C4-2B (cell line): ENCODE data around the gene EMP2.

Experiments used
- H3K27ac ChIP-seq: fragments of 450-650 bp; 2 replicates; pipeline ENCODE4 v1.5.1; 2017
- CTCF ChIP-seq: fragments of 450-650 bp; conservative IDR thresholded peaks from 2 replicates; pipeline ENCODE4 v1.5.1; 2017; ENCODE audit warnings: mild to moderate bottlenecking
- ZFX ChIP-seq: fragments of 450-650 bp; IDR thresholded peaks from 2 replicates; pipeline ENCODE4 v1.6.1; 2017

Gene EMP2

GRCh38 chr16:10575506-10576130 lies 4.8 kb downstream of the EMP2 start:
- TF ChIP-seq CTCF (no peak), ZFX (no peak)
- no peak overlapping the region for H3K27ac ChIP-seq

- TF ChIP-seq ZFX (no peak), CTCF (no peak)
- no peak overlapping the region for H3K27ac ChIP-seq
Observed at GRCh38 chr16:10572611-10573010, 7.8 kb downstream of the EMP2 start.

- TF ChIP-seq CTCF: no peak
- no peak overlapping the region for H3K27ac ChIP-seq
Observed at GRCh38 chr16:10571354-10571753, 9.0 kb downstream of the EMP2 start.

GRCh38 chr16:10569621-10570020 lies 10.8 kb downstream of the EMP2 start:
- H3K27ac ChIP-seq: no peak overlapping the region
- TF ChIP-seq ZFX: no peak
- no peak for TF ChIP-seq CTCF

GRCh38 chr16:10566613-10567012 lies 13.8 kb downstream of the EMP2 start:
- no peak for TF ChIP-seq CTCF
- no peak for TF ChIP-seq ZFX
- no peak overlapping the region for H3K27ac ChIP-seq

- TF ChIP-seq ZFX (no peak), CTCF (no peak)
Observed at GRCh38 chr16:10565167-10565566, 15.2 kb downstream of the EMP2 start.

GRCh38 chr16:10564591-10564990 lies 15.8 kb downstream of the EMP2 start:
- TF ChIP-seq ZFX (no peak), CTCF (no peak)
- no peak overlapping the region for H3K27ac ChIP-seq

More at GRCh38 chr16:10565167-10565566, 15.2 kb downstream of the EMP2 start:
- no peak overlapping the region for H3K27ac ChIP-seq
